KMS-11 (cell line): ENCODE data around the gene TBCD.

Experiments
- H2AFZ ChIP-seq: fragments of 200-600 bp; sonication (generic); 2 replicates; pipeline ENCODE4 v1.6.1; 2016; ENCODE audit warnings: antibody characterized with exemption, mixed run types, low read depth
- H3K27ac ChIP-seq: fragments of 200-600 bp; sonication (generic); 2 replicates; pipeline ENCODE4 v1.6.1; 2016; ENCODE audit warnings: mild to moderate bottlenecking, mixed run types
- H3K27me3 ChIP-seq: fragments of 200-600 bp; sonication (generic); 2 replicates; pipeline ENCODE4 v1.6.1; 2017; ENCODE audit warnings: mild to moderate bottlenecking, low read depth, mixed run types, moderate library complexity; ENCODE audit not compliant: insufficient read depth
- H3K36me3 ChIP-seq: fragments of 200-600 bp; sonication (generic); 2 replicates; pipeline ENCODE4 v1.6.1; 2017; ENCODE audit warnings: mild to moderate bottlenecking, mixed run types; ENCODE audit not compliant: insufficient read depth
- H3K4me1 ChIP-seq: fragments of 200-600 bp; sonication (generic); 2 replicates; pipeline ENCODE4 v1.6.1; 2016; ENCODE audit warnings: mild to moderate bottlenecking, low read depth, mixed run types; ENCODE audit not compliant: poor library complexity, severe bottlenecking
- H3K4me2 ChIP-seq: fragments of 200-600 bp; sonication (generic); 2 replicates; pipeline ENCODE4 v1.7.0; 2016; ENCODE audit warnings: mild to moderate bottlenecking, mixed run types
- H3K4me3 ChIP-seq: fragments of 200-600 bp; sonication (generic); IDR thresholded peaks from 2 replicates; pipeline ENCODE4 v1.6.1; 2017; ENCODE audit warnings: low read depth, low read length, mixed read lengths; ENCODE audit not compliant: insufficient read depth
- H3K79me2 ChIP-seq: fragments of 200-600 bp; sonication (generic); 2 replicates; pipeline ENCODE4 v1.6.1; 2016; ENCODE audit warnings: low read depth, mixed run types; ENCODE audit not compliant: insufficient read depth
- H3K9ac ChIP-seq: fragments of 200-600 bp; sonication (generic); 2 replicates; pipeline ENCODE4 v1.6.1; 2016; ENCODE audit warnings: mild to moderate bottlenecking, mixed run types
- H4K20me1 ChIP-seq: fragments of 200-600 bp; sonication (generic); 2 replicates; pipeline ENCODE4 v1.6.1; 2016; ENCODE audit warnings: mild to moderate bottlenecking, mixed run types; ENCODE audit not compliant: insufficient read depth
- CTCF ChIP-seq: fragments of 200-600 bp; sonication (generic); conservative IDR thresholded peaks from 2 replicates; pipeline ENCODE4 v1.6.1; 2017; ENCODE audit warnings: low read depth, mild to moderate bottlenecking, antibody characterized with exemption, low read length, moderate library complexity, mixed read lengths

The TBCD gene

GRCh38 chr17:82710499-82711232 lies 41.2 kb upstream of the TBCD start:
- TF ChIP-seq CTCF, result no peak
- Histone ChIP-seq H3K4me2 (no peak overlapping the region), H3K9ac (no peak overlapping the region)

GRCh38 chr17:82713071-82713723 lies 38.7 kb upstream of the TBCD start:
- H3K9ac ChIP-seq, result no peak overlapping the region
- no peaks in the 10 kb centered on the region for H3K27me3 ChIP-seq
- H4K20me1 ChIP-seq, result no peaks in the 10 kb centered on the region; the same call in 1 of the 2 replicates
- H3K4me2 ChIP-seq, result no peak overlapping the region
- H3K79me2 ChIP-seq, result peaks cover 15% of the 10 kb centered on the region; the same call in 1 of the 2 replicates
- peaks cover 18% of the 10 kb centered on the region for H3K4me1 ChIP-seq
- H3K27ac ChIP-seq, result no peak overlapping the region
- TF ChIP-seq CTCF, result no peak
- no peaks in the 10 kb centered on the region for H3K36me3 ChIP-seq
- no peak overlapping the region for H2AFZ ChIP-seq
- H3K4me3 ChIP-seq, result no peak overlapping the region

More at GRCh38 chr17:82710499-82711232, 41.2 kb upstream of the TBCD start:
- Histone ChIP-seq H3K4me1 (peaks cover 27% of the 10 kb centered on the region), H3K4me3 (no peak overlapping the region), H2AFZ (no peak overlapping the region), H3K36me3 (no peaks in the 10 kb centered on the region), H3K79me2 (no peaks in the 10 kb centered on the region), H3K27ac (no peak overlapping the region), H4K20me1 (no peaks in the 10 kb centered on the region), H3K27me3 (no peaks in the 10 kb centered on the region)

GRCh38 chr17:82716203-82717010 lies 35.5 kb upstream of the TBCD start, which contains the start of gene FN3KRP:
FN3KRP (plus strand) TSS chr17:82716706; CDS start chr17:82716756, 50 bp downstream.
- no peak for TF ChIP-seq CTCF
- Histone ChIP-seq H3K4me1 (peaks cover 20% of the 10 kb centered on the region), H3K9ac (peak within 1 kb of the TSS; percentile 64; the same call in 1 of the 2 replicates), H3K36me3 (no peaks in the 10 kb centered on the region), H3K4me3 (peak within 1 kb of the TSS; percentile 16), H3K27ac (peak within 1 kb of the TSS; percentile 21; the same call in 1 of the 2 replicates), H3K79me2 (peaks cover 15% of the 10 kb centered on the region; the same call in 1 of the 2 replicates), H2AFZ (peak within 1 kb of the TSS; percentile 89), H3K4me2 (peak within 1 kb of the TSS; percentile 83), H4K20me1 (no peaks in the 10 kb centered on the region; the same call in 1 of the 2 replicates), H3K27me3 (no peaks in the 10 kb centered on the region)

GRCh38 chr17:82718986-82719685 lies 32.7 kb upstream of the TBCD start:
- H2AFZ ChIP-seq, result no peak overlapping the region
- no peak for TF ChIP-seq CTCF
- peaks cover 20% of the 10 kb centered on the region for H3K4me1 ChIP-seq
- no peak overlapping the region for H3K27ac ChIP-seq
- H3K4me3 ChIP-seq, result no peak overlapping the region
- no peaks in the 10 kb centered on the region for H3K27me3 ChIP-seq
- H3K4me2 ChIP-seq, result no peak overlapping the region
- H3K9ac ChIP-seq, result no peak overlapping the region
- H3K36me3 ChIP-seq, result no peaks in the 10 kb centered on the region
- H4K20me1 ChIP-seq, result no peaks in the 10 kb centered on the region; the same call in 1 of the 2 replicates
- peaks cover 15% of the 10 kb centered on the region; the same call in 1 of the 2 replicates for H3K79me2 ChIP-seq
